Effector memory CD8-positive, alpha-beta T cell (primary cell): ENCODE data around the gene ATP13A4.
A peak's percentile ranks its signal among the peaks of the same experiment; 100 is the strongest.

ENCODE experiments used
- ATAC-seq: fragments of 150-1000 bp; cut with Tn5 transposase; replicated peaks from 2 replicates; pipeline ENCODE4 v1.10.0; 2021; ENCODE audit warnings: mild to moderate bottlenecking, moderate library complexity
- DNase-seq, 3 experiments: peaks; one replicate each; pipeline ENCODE4 v3.0.0; 2021
- H3K27ac Mint-ChIP-seq, 2 donors: one replicate each; pipeline ENCODE4 v1.8.0; 2022; ENCODE audit warnings: mild to moderate bottlenecking in 2 of 2, mixed read lengths in 2 of 2, moderate library complexity in 2 of 2
- H3K27me3 Mint-ChIP-seq, 2 donors: one replicate each; pipeline ENCODE4 v1.8.0; 2022; ENCODE audit warnings: mixed read lengths in 2 of 2
- H3K36me3 Mint-ChIP-seq: one replicate; pipeline ENCODE4 v1.8.0; 2022; ENCODE audit warnings: mild to moderate bottlenecking, moderate library complexity, mixed read lengths; ENCODE audit not compliant: insufficient read depth
- H3K4me1 Mint-ChIP-seq, 2 donors: one replicate each; pipeline ENCODE4 v1.8.0; 2022; ENCODE audit warnings: low read depth in 2 of 2, mixed read lengths in 2 of 2
- H3K4me3 Mint-ChIP-seq, 2 donors: one replicate each; pipeline ENCODE4 v1.8.0; 2022; ENCODE audit warnings: mild to moderate bottlenecking in 2 of 2, mixed read lengths in 2 of 2, moderate library complexity in 2 of 2
- H3K9me3 Mint-ChIP-seq, 2 donors: one replicate each; pipeline ENCODE4 v1.8.0; 2022; ENCODE audit warnings: mixed read lengths in 2 of 2

Gene ATP13A4

DNA sequence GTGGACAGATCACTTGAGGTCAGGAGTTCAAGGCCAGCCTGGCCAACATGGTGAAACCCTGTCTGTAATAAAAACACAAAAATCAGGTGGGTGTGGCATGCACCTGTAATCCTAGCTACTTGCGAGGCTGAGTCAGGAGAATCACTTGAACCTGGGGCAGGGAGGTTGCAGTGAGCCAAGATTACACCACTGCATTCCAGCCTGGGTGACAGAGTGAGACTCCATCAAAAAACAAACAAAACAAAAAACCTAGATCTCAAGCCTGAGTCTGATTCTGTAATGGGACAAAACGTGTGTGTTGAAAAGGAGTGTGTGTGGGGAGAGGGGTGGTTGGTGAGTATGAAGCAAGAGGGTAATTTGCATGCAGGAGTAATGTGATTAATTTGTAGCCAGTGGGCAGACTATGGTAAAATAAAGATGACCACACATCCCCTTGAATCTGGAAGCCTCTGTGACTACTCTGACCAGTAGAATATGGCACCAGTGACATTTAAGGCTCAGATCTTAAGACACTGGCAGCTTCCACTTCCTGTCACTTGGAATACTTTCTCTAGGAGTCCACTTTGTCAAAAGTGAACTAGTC, 19.9 kb upstream of the ATP13A4 start:
- Mint-ChIP-seq H3K27me3 (no peaks in the 10 kb centered on the region), H3K4me1 (no peaks in the 10 kb centered on the region), H3K9me3 (no peaks in the 10 kb centered on the region), H3K27ac (peak overlapping the region in 1 of 2 donors; percentile 22), H3K4me3 (no peak overlapping the region), H3K36me3 (no peaks in the 10 kb centered on the region)
- DNase-seq (no peak), ATAC-seq (no peak)

DNA sequence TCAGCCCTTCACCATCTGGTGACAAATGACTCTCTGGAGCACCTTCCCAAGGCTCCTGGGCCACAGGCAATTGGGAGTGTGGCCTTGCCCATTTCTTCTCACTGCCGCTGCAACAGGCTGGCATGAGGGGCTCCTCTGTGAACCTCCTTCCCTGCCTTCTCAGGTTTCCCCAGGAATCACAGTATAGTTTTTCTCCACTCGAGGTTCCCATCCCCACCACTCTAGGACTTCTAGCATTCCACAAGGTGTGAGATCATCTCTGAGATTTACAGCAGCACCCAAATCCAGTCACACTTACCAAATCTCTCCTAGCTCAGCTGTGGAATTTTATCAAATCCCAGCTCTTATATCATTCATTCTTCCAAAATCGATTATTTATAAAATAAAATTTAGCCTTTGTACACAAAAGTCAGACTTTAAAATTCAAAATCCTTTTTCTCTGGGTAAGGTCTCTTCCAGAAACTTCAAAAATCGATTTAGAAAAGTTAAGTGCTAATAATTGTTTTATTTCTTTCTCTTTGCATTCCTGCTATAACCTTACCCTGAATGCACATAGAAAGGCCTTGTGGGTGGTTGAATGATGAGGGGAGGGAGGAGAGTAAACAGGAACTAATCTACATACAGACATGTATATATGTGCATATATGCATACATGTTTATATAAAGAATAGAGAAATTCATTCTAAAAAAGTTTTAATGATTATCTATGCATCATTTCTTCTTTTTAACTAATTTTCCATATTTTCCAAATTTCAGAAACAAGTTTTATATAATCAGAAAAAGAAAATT, 18.9 kb upstream of the ATP13A4 start:
- no peak for DNase-seq
- no peak for ATAC-seq
- Mint-ChIP-seq H3K4me1 (no peaks in the 10 kb centered on the region), H3K27me3 (no peaks in the 10 kb centered on the region), H3K4me3 (no peak overlapping the region), H3K27ac (peak overlapping the region in 1 of 2 donors; percentile 22), H3K9me3 (no peaks in the 10 kb centered on the region), H3K36me3 (no peaks in the 10 kb centered on the region)

DNA sequence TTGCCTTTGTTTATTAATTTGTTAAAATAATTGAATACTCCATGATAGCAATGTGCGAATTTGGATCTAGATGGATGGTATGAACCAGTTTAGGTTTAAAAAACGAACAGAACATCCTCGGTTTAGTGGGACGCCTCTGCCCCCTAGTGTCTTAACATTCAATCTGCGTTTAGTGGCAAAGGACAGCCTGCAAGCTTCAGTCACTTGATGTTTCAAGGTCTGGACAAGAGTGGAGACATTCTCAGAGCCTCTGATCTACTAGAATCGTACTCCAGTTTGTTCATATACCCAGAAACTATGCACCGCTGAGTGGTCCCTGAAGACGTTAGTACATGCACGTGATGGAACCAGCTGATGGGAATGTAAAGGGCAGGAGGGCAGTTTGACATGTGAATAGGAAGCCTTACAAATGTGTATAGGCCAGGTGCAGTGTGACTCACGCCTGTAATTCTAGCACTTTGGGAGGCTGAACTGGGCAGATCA, 17.8 kb upstream of the ATP13A4 start:
- DNase-seq, result peak; percentile 22 to 34 (median 26)
- no peaks in the 10 kb centered on the region for H3K36me3 Mint-ChIP-seq
- no peak overlapping the region for H3K27ac Mint-ChIP-seq
- no peak overlapping the region for H3K4me3 Mint-ChIP-seq
- peaks cover 0 to 9% of the 10 kb centered on the region in 2 donors for H3K27me3 Mint-ChIP-seq
- H3K9me3 Mint-ChIP-seq, result no peaks in the 10 kb centered on the region
- H3K4me1 Mint-ChIP-seq, result no peaks in the 10 kb centered on the region
- peak; percentile 36 for ATAC-seq

DNA sequence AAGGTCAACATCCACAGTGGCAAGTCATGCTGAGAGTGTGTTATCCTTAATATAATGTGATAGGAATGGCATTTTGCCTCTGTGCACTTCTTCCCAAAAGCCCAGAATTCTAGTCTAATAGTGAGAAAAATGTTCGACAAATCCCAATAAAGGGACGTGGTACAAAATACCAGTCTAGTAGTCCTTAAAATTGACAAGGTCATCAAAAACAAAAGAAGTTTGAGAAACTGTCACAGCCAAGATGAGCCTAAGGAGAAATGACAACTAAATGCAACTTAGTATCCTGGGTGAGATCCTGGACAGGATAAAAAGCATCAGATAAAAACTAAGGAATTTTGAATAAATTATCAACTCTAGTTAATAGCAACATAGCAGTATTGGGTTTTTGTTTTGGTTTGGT, 14.4 kb upstream of the ATP13A4 start:
- H3K9me3 Mint-ChIP-seq, result no peaks in the 10 kb centered on the region
- DNase-seq (no peak), ATAC-seq (no peak)
- H3K4me3 Mint-ChIP-seq, result no peak overlapping the region
- H3K4me1 Mint-ChIP-seq, result no peaks in the 10 kb centered on the region
- no peak overlapping the region for H3K27ac Mint-ChIP-seq
- no peaks in the 10 kb centered on the region for H3K36me3 Mint-ChIP-seq
- H3K27me3 Mint-ChIP-seq, result peaks cover 0 to 10% of the 10 kb centered on the region in 2 donors

DNA sequence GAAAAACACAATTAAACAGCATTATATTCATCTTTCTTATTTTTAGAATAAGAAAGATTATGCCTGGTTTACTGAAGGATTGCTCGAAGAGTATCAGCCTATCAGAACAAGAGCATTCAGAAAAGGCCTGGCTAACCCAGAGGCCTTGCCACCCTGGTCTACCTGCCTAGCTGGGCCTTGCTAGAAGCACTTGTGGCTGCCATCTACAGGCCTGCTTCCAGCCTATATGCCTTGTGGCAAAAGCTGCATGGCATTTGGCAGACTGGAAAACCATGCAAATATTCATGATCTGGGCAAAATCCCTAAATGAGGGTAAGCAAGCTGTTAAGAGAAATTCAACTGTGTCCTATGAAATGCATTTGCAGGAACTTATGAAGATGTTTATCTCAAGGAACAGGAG, 9.3 kb upstream of the ATP13A4 start:
- no peaks in the 10 kb centered on the region for H3K36me3 Mint-ChIP-seq
- H3K4me1 Mint-ChIP-seq, result no peaks in the 10 kb centered on the region
- DNase-seq, result no peak
- no peak for ATAC-seq
- H3K4me3 Mint-ChIP-seq, result no peak overlapping the region
- H3K9me3 Mint-ChIP-seq, result no peaks in the 10 kb centered on the region
- H3K27ac Mint-ChIP-seq, result no peak overlapping the region
- peaks cover 0 to 10% of the 10 kb centered on the region in 2 donors for H3K27me3 Mint-ChIP-seq

DNA sequence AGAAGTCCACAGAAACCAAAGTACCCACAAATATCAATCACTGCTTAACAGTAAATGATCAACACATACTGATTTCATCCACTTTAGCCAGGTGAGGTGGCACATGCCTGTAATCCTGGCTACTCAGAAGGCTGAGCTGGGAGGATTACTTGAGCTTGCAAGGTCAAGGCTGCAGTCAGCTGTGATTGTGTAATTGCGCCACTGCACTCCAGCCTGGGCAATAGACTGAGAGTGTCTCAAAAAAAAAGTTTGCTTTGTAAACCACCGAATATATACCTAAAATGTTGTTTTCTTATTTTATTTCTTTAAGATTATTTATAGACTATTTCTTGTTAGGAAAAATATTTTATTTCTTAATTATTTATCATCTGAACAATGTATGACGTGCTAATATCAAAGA, 8.7 kb upstream of the ATP13A4 start:
- no peak overlapping the region for H3K27ac Mint-ChIP-seq

DNA sequence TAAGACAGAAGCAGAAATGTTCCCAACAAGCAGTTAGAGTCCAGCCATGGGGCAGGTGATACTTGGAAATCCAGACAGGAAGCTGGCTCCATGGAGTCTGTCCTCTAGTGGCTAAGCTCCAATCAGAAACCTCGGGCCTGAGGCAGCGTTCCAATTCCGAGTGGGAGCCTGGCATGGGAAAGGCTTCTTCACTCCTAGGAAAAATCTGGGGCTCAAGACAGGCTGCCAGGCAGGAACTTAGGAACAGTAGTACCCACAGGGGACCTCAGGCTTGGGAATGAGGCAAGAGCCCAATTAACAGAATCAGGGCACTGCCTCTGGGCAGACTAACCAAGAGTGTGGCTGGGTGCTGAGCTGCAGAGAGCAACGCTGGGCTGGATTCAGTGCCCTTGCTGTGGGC, 6.2 kb upstream of the ATP13A4 start:
- DNase-seq (no peak), ATAC-seq (no peak)
- Mint-ChIP-seq H3K36me3 (no peaks in the 10 kb centered on the region), H3K9me3 (no peaks in the 10 kb centered on the region), H3K4me1 (no peaks in the 10 kb centered on the region), H3K27ac (no peak overlapping the region), H3K4me3 (no peak overlapping the region), H3K27me3 (no peaks in the 10 kb centered on the region)

More for the DNA sequence above, 8.7 kb upstream of the ATP13A4 start:
- no peaks in the 10 kb centered on the region for H3K4me1 Mint-ChIP-seq
- DNase-seq, result no peak
- no peaks in the 10 kb centered on the region for H3K9me3 Mint-ChIP-seq
- H3K36me3 Mint-ChIP-seq, result no peaks in the 10 kb centered on the region
- H3K4me3 Mint-ChIP-seq, result no peak overlapping the region
- H3K27me3 Mint-ChIP-seq, result peaks cover 0 to 10% of the 10 kb centered on the region in 2 donors
- no peak for ATAC-seq

DNA sequence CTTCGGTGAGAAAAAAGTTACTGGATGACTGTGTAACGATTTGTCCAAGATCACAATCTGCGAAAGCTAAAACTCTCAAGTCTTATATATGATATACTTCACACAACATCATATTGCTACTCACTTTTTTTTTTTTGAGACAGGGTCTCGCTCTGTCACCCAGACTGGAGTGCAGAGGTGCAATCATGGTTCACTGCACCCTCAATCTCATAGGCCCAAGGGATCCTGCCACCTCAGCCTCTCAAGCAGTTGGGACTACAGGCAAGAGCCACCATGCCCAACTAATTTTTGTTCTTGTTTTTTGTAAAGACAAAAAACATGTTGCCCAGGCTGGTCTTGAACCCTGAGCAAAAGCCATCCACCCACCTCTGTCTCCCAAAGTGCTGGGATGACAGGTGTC, 5.4 kb upstream of the ATP13A4 start:
- H3K27me3 Mint-ChIP-seq, result no peaks in the 10 kb centered on the region
- no peak for DNase-seq
- no peaks in the 10 kb centered on the region for H3K9me3 Mint-ChIP-seq
- no peaks in the 10 kb centered on the region for H3K36me3 Mint-ChIP-seq
- no peaks in the 10 kb centered on the region for H3K4me1 Mint-ChIP-seq
- no peak overlapping the region for H3K4me3 Mint-ChIP-seq
- no peak overlapping the region for H3K27ac Mint-ChIP-seq
- ATAC-seq, result no peak

DNA sequence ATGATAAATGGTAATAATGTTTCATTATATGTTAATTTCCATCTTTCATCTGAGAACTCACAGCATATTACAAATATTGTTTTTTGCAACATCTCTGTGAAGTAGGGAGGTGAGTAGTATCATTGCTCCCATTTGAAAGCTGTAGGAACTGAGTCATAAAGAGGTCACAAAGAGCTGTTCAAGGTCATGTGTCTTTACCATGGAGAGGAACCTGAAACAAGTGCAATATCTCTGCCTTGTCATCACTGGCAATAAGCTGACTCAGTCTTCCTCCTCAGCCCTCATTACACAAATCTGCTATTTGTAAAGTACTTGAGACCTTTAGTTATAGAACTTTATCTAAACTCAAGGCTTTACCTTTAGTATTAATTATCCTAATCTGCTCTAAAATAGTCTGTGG, 4.4 kb upstream of the ATP13A4 start:
- DNase-seq, result no peak
- Mint-ChIP-seq H3K4me1 (no peaks in the 10 kb centered on the region), H3K4me3 (no peak overlapping the region)

DNA sequence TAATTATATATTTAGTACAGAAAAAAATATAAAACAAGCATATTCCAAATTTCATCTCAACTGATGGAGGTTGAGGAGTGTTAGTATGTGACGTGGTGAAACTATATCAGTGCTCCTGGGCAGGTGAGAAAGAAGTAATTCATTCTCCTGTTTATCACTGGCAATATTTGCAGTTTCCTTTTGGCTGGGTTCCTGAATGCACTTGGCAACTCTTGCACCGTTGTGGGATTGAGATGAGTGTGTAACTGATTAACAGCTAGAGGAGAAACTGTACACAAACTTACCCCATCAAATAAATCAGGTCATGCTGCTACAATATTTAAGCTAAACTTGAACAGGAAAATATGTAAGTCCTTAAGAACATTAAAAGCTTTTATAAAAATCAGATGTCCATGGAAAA, 2.1 kb upstream of the ATP13A4 start:
- Mint-ChIP-seq H3K4me3 (no peak overlapping the region), H3K27ac (no peak overlapping the region), H3K4me1 (no peaks in the 10 kb centered on the region), H3K36me3 (no peaks in the 10 kb centered on the region), H3K9me3 (no peaks in the 10 kb centered on the region), H3K27me3 (no peaks in the 10 kb centered on the region)
- DNase-seq, result no peak
- no peak for ATAC-seq

More for the DNA sequence above, 4.4 kb upstream of the ATP13A4 start:
- Mint-ChIP-seq H3K36me3 (no peaks in the 10 kb centered on the region), H3K27ac (no peak overlapping the region), H3K9me3 (no peaks in the 10 kb centered on the region), H3K27me3 (no peaks in the 10 kb centered on the region)
- no peak for ATAC-seq

DNA sequence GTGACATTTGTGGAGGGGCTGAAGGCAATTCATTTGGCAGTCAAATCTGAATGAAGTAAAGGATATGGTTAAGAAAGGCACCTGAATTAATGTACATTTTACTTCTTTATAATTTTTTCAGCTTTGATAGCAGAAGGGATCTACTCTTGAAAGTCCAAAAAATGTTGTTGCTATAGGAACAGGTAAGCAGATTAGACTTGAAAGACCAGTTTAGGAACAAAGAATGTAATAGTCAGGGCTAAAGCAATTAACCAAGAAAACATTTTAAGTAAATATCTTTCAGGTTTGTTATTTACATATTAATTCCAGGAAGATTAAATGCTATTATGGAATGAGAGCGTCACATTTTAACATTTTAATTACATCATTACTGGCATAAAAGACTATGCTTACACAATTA, 1.1 kb downstream of the ATP13A4 start:
- Mint-ChIP-seq H3K27ac (no peak overlapping the region), H3K36me3 (no peaks in the 10 kb centered on the region), H3K9me3 (no peaks in the 10 kb centered on the region), H3K27me3 (no peaks in the 10 kb centered on the region), H3K4me3 (no peak overlapping the region), H3K4me1 (no peaks in the 10 kb centered on the region)
- DNase-seq (no peak), ATAC-seq (no peak)

DNA sequence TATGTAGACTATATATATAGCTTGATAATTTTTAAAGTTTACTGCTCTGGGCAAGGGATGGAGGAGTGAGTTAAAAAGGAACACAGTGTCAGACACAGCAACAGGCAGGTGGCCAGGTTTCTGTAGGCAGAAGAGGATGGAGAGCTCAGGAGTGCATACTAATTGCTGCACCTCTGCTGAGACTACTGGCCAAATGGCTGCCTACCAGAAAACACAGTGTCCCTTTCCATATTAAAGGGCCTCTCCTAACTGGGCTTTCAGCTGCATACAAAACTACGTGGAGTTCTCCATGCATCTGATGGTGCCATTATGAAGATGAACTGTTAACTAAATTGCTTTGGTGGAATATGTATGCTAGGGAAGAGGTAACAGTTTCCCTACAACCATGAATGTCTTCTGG, 1.8 kb downstream of the ATP13A4 start:
- Mint-ChIP-seq H3K4me1 (no peaks in the 10 kb centered on the region), H3K36me3 (no peaks in the 10 kb centered on the region), H3K27ac (no peak overlapping the region), H3K9me3 (no peaks in the 10 kb centered on the region), H3K27me3 (no peaks in the 10 kb centered on the region), H3K4me3 (no peak overlapping the region)
- ATAC-seq, result no peak
- DNase-seq, result no peak

DNA sequence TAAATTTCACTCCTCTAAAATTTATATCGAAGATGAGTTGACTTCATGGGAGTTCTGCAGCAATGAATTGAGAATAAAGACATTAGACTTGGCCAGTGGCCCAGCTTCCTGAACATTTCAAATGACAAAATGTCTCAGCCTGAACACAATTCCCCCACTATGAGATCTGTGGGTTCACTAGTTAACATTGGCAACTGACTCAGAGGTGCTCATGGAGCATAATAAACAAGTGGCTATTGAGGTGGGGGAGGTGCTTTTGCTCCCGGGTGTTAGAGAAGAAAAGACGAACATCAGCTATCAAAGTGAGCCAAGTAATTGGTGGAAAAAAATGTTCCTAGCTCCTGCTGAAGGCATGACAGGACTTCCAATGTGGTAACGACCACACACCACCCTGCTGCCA, 6.3 kb downstream of the ATP13A4 start:
- DNase-seq, result no peak
- H3K27ac Mint-ChIP-seq, result no peak overlapping the region
- H3K4me1 Mint-ChIP-seq, result no peaks in the 10 kb centered on the region
- no peak for ATAC-seq
- H3K9me3 Mint-ChIP-seq, result peaks cover 0 to 5% of the 10 kb centered on the region in 2 donors
- H3K36me3 Mint-ChIP-seq, result no peaks in the 10 kb centered on the region
- H3K27me3 Mint-ChIP-seq, result no peaks in the 10 kb centered on the region
- H3K4me3 Mint-ChIP-seq, result no peak overlapping the region

DNA sequence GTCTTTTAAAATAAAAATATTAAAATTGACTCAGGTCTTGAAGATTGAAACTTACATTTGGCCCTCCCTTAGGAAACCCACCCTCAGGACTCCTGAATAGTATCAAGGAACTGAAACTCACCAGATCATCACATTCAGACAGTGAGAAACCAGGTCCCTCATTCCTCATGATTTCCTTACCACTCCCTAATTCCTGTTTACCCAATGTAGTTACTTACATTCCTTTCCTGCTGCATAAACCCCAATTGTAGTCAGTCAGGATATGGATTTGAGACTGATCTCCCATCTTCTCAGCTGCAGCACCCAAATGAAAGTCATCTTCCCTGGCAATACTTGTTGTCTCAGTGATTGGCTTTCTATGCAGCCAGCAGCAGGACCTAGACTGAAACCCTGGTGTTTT, 8.6 kb downstream of the ATP13A4 start:
- DNase-seq, result no peak
- H3K4me1 Mint-ChIP-seq, result no peaks in the 10 kb centered on the region
- H3K27ac Mint-ChIP-seq, result no peak overlapping the region
- no peaks in the 10 kb centered on the region for H3K36me3 Mint-ChIP-seq
- no peak for ATAC-seq
- H3K27me3 Mint-ChIP-seq, result no peaks in the 10 kb centered on the region
- peaks cover 0 to 5% of the 10 kb centered on the region in 2 donors for H3K9me3 Mint-ChIP-seq
- H3K4me3 Mint-ChIP-seq, result no peak overlapping the region
